ENCODE data around the gene RAVER2. TPM values are rescaled to one million over a fixed set of nuclear protein-coding genes. Genes with fewer than 3 reads are reported as not detected.

Gene RAVER2
- total and polyA plus RNA-seq, 2 of the 13 experiments (the other 11 are each of a cell fraction or from before 2014, with no cell fraction given): 11.4 to 15.4 TPM

DNA sequence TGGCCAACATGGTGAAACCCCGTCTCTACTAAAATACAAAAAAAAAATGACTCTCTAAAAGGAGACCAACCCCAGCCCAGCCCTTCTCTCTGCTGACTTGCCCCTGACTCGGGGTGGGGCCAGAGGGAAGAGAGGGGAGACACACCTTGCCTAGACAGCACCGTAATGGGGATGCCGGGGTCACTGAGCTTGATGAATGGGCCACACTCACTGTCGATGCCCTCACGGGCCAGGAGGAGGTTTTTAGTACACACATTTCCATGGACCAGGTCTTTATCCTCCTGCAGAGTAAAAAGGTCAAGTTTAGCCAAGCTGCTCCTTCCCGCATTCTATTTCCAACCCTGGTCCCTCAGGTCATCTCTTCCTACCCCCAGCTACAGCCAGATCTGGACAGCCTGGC is 99.7 kb downstream of the RAVER2 start:
- 97% methylated on average over 7 of the region's 7 CpGs for WGBS (ENCODE audit: low lambda C conversion rate)
- no peak for DNase-seq (ENCODE audit: low spot score)
- H3K4me2 ChIP-seq (ENCODE audit: low read depth, low read length): no peak overlapping the region
- H3K4me3 ChIP-seq (replicated peaks in 1 of 3; ENCODE audit: insufficient read depth in 1 of 3, low read depth in 2 of 3, low read length in 3 of 3): no peak overlapping the region
- CTCF ChIA-PET (ENCODE audit: low intra/inter-chr PET ratio, low total read pairs): no interaction called here
- peaks cover 17 to 23% of the 10 kb centered on the region in 2 experiments; a peak in 4 of 5 replicates for H3K36me3 ChIP-seq (replicated peaks in 1 of 2; ENCODE audit: control insufficient read depth in 1 of 2, insufficient read depth in 2 of 2, low read length in 2 of 2)
- H3K9ac ChIP-seq (ENCODE audit: insufficient read depth, low read depth, low read length): no peak overlapping the region
- H3K79me2 ChIP-seq (ENCODE audit: insufficient read depth, low read length): no peaks in the 10 kb centered on the region
- no peak for ATAC-seq
- in situ Hi-C loops (cut with HindIII; ENCODE audit: extremely low pct_ligation_motif_present, low pct_unique_long_range_greater_than_20kb): no loop called here
- POLR2A ChIA-PET: no interaction called here
- no peaks in the 10 kb centered on the region for H4K20me1 ChIP-seq (ENCODE audit: insufficient read depth, low read length)
- FAIRE-seq: no peak
- H3K9me3 ChIP-seq (ENCODE audit: low read length): no peaks in the 10 kb centered on the region
- no TSS peak for BruUV-seq (replicated peaks)
- H2AFZ ChIP-seq (ENCODE audit: low read length): no peak overlapping the region
- no peaks in the 10 kb centered on the region for H3K27me3 ChIP-seq (ENCODE audit: control insufficient read depth in 1 of 2, insufficient read depth in 2 of 2, low read length in 2 of 2)
- no peak overlapping the region for H3K27ac ChIP-seq (ENCODE audit: extremely low read length, insufficient read depth, low read length)
- H3K4me1 ChIP-seq (ENCODE audit: insufficient read depth, low read length): no peaks in the 10 kb centered on the region
- intact Hi-C loops (cut with micrococcal nuclease; ENCODE audit: unreplicated experiment): no loop called here
- TF ChIP-seq KAT7 (CRISPR knock-in tag; IDR thresholded peaks at IDR 0.05; ENCODE audit: borderline replicate concordance): no peak
- TF ChIP-seq PLRG1 (conservative IDR thresholded peaks at IDR 0.05): no peak
- TF ChIP-seq ZNF552 (CRISPR knock-in tag; IDR thresholded peaks at IDR 0.05; ENCODE audit: borderline replicate concordance): no peak
- TF ChIP-seq, protein P1, sequence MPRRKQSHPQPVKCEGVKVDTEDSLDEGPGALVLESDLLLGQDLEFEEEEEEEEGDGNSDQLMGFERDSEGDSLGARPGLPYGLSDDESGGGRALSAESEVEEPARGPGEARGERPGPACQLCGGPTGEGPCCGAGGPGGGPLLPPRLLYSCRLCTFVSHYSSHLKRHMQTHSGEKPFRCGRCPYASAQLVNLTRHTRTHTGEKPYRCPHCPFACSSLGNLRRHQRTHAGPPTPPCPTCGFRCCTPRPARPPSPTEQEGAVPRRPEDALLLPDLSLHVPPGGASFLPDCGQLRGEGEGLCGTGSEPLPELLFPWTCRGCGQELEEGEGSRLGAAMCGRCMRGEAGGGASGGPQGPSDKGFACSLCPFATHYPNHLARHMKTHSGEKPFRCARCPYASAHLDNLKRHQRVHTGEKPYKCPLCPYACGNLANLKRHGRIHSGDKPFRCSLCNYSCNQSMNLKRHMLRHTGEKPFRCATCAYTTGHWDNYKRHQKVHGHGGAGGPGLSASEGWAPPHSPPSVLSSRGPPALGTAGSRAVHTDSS (CRISPR knock-in tag; conservative IDR thresholded peaks at IDR 0.05): no peak
- no peak for TF ChIP-seq ESRRA (CRISPR knock-in tag; IDR thresholded peaks at IDR 0.05; ENCODE audit: low read depth)
- TF ChIP-seq, protein P2, sequence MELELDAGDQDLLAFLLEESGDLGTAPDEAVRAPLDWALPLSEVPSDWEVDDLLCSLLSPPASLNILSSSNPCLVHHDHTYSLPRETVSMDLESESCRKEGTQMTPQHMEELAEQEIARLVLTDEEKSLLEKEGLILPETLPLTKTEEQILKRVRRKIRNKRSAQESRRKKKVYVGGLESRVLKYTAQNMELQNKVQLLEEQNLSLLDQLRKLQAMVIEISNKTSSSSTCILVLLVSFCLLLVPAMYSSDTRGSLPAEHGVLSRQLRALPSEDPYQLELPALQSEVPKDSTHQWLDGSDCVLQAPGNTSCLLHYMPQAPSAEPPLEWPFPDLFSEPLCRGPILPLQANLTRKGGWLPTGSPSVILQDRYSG (CRISPR knock-in tag; IDR thresholded peaks at IDR 0.05): no peak
- TF ChIP-seq SP1 (IDR thresholded peaks at IDR 0.05): no peak
- TF ChIP-seq SP1 (CRISPR knock-in tag; IDR thresholded peaks at IDR 0.05): no peak
- TF ChIP-seq ZC3H13 (CRISPR knock-in tag; IDR thresholded peaks at IDR 0.05): no peak
- TF ChIP-seq ZNF773 (CRISPR knock-in tag; IDR thresholded peaks at IDR 0.05; ENCODE audit: borderline replicate concordance): no peak
- no peak for TF ChIP-seq CREM (IDR thresholded peaks at IDR 0.05)
- no peak for TF ChIP-seq CREM (CRISPR knock-in tag; IDR thresholded peaks at IDR 0.05)
- TF ChIP-seq, protein P3, sequence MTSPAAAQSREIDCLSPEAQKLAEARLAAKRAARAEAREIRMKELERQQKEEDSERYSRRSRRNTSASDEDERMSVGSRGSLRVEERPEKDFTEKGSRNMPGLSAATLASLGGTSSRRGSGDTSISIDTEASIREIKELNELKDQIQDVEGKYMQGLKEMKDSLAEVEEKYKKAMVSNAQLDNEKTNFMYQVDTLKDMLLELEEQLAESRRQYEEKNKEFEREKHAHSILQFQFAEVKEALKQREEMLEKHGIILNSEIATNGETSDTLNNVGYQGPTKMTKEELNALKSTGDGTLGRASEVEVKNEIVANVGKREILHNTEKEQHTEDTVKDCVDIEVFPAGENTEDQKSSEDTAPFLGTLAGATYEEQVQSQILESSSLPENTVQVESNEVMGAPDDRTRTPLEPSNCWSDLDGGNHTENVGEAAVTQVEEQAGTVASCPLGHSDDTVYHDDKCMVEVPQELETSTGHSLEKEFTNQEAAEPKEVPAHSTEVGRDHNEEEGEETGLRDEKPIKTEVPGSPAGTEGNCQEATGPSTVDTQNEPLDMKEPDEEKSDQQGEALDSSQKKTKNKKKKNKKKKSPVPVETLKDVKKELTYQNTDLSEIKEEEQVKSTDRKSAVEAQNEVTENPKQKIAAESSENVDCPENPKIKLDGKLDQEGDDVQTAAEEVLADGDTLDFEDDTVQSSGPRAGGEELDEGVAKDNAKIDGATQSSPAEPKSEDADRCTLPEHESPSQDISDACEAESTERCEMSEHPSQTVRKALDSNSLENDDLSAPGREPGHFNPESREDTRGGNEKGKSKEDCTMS (CRISPR knock-in tag; conservative IDR thresholded peaks at IDR 0.05): no peak
- TF ChIP-seq, protein P4, sequence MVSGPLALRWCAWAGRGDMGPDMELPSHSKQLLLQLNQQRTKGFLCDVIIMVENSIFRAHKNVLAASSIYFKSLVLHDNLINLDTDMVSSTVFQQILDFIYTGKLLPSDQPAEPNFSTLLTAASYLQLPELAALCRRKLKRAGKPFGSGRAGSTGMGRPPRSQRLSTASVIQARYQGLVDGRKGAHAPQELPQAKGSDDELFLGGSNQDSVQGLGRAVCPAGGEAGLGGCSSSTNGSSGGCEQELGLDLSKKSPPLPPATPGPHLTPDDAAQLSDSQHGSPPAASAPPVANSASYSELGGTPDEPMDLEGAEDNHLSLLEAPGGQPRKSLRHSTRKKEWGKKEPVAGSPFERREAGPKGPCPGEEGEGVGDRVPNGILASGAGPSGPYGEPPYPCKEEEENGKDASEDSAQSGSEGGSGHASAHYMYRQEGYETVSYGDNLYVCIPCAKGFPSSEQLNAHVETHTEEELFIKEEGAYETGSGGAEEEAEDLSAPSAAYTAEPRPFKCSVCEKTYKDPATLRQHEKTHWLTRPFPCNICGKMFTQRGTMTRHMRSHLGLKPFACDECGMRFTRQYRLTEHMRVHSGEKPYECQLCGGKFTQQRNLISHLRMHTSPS (CRISPR knock-in tag; IDR thresholded peaks at IDR 0.05; ENCODE audit: low read depth): no peak
- TF ChIP-seq, protein P5, sequence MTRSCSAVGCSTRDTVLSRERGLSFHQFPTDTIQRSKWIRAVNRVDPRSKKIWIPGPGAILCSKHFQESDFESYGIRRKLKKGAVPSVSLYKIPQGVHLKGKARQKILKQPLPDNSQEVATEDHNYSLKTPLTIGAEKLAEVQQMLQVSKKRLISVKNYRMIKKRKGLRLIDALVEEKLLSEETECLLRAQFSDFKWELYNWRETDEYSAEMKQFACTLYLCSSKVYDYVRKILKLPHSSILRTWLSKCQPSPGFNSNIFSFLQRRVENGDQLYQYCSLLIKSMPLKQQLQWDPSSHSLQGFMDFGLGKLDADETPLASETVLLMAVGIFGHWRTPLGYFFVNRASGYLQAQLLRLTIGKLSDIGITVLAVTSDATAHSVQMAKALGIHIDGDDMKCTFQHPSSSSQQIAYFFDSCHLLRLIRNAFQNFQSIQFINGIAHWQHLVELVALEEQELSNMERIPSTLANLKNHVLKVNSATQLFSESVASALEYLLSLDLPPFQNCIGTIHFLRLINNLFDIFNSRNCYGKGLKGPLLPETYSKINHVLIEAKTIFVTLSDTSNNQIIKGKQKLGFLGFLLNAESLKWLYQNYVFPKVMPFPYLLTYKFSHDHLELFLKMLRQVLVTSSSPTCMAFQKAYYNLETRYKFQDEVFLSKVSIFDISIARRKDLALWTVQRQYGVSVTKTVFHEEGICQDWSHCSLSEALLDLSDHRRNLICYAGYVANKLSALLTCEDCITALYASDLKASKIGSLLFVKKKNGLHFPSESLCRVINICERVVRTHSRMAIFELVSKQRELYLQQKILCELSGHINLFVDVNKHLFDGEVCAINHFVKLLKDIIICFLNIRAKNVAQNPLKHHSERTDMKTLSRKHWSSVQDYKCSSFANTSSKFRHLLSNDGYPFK (CRISPR knock-in tag; IDR thresholded peaks at IDR 0.05; ENCODE audit: borderline replicate concordance): no peak
- no peak for TF ChIP-seq SYNCRIP (IDR thresholded peaks at IDR 0.05; ENCODE audit: insufficient read depth, low read depth, low read length)
- no peak for TF ChIP-seq GABPB1 (CRISPR knock-in tag; IDR thresholded peaks at IDR 0.05)
